Uterus (tissue), 4 donors: ENCODE results near the gene RAMAC. TPM values are rescaled to one million over a fixed set of nuclear protein-coding genes. Genes with fewer than 3 reads are reported as not detected.
"Not testable (repeated sequence)": the region's sequence is repeated elsewhere in the genome, so short reads cannot be mapped to it uniquely, and the experiment has no call there.

Experiments
- DNase-seq, 2 donors: peaks; one replicate each; pipeline ENCODE4 v3.0.0-alpha.2; 2019 to 2020
- H3K27ac ChIP-seq, 2 donors: fragments of 200-600 bp; sonication (generic); 1 replicate in 1 of 2; 2 replicates in 1 of 2; pipeline ENCODE4 v1.5.1; 2016 to 2018
- H3K27me3 ChIP-seq, 2 donors: fragments of 200-600 bp; sonication (generic); one replicate each; pipeline ENCODE4 v1.5.1; 2018 to 2019; ENCODE audit warnings: control low read depth in 1 of 2
- H3K36me3 ChIP-seq, 2 donors: fragments of 200-600 bp; sonication (generic); one replicate each; pipeline ENCODE4 v1.5.1; 2019; ENCODE audit warnings: control low read depth in 1 of 2
- H3K4me1 ChIP-seq, 2 donors: fragments of 200-600 bp; sonication (generic); one replicate each; pipeline ENCODE4 v1.5.1; 2018 to 2019; ENCODE audit warnings: control low read depth in 1 of 2
- H3K4me3 ChIP-seq, 2 donors: fragments of 200-600 bp; sonication (generic); 1 replicate in 1 of 2; 2 replicates in 1 of 2; pipeline ENCODE4 v1.5.1; 2018 to 2019; ENCODE audit warnings: mild to moderate bottlenecking in 1 of 2
- H3K9me3 ChIP-seq, 2 donors: fragments of 200-600 bp; sonication (generic); one replicate each; pipeline ENCODE4 v1.5.1; 2019; ENCODE audit warnings: control low read depth in 1 of 2
- POLR2A ChIP-seq, 2 donors: fragments of 450-650 bp; IDR thresholded peaks; one replicate each; pipeline ENCODE4 v1.6.1; 2016; ENCODE audit warnings: antibody characterized with exemption in 2 of 2, mild to moderate bottlenecking in 1 of 2, moderate library complexity in 1 of 2
- intact Hi-C: fragments of 100-400 bp; cut with DNase I; formaldehyde crosslinking; loops from one replicate; pipeline ENCODE4 v1.15.1; 2023; ENCODE audit warnings: low total_unique reads
- total RNA-seq, 4 donors: library from RNA; depleted of rRNA in 3 of 4; stranded (reverse); fragments of >200 nt in 3 of 4; gene quantifications; one replicate each; pipeline versions ENCODE4 v1.1.0 to v1.2.4, GENCODE V29; 2014 to 2023
- TF ChIP-seq, protein P1 (sequence below), 4 experiments: fragments of 200-600 bp in 2 of 4; fragments of 450-650 bp in 2 of 4; sonication (generic) in 2 of 4; IDR thresholded peaks; one replicate each; pipeline ENCODE4 v1.5.1; 2016 to 2019; ENCODE audit warnings: antibody characterized with exemption in 4 of 4, mild to moderate bottlenecking in 2 of 4, moderate library complexity in 1 of 4
- donor health status: DM: yes; HTN: yes; CAD: no.

Gene RAMAC
- total RNA-seq, 4 donors from 2014 or later, result 4.9 to 43.5 (median 13.9) TPM

- no peak overlapping the region for H3K4me3 ChIP-seq
These were observed 30.9 kb downstream of the RAMAC start for GRCh38 chr15:83016906-83017305.

GRCh38 chr15:83018436-83018835 lies 32.4 kb downstream of the RAMAC start:
- Histone ChIP-seq H3K4me3 (no peak overlapping the region), H3K27ac (no peak overlapping the region), H3K27me3 (no peaks in the 10 kb centered on the region), H3K36me3 (no peaks in the 10 kb centered on the region), H3K9me3 (no peaks in the 10 kb centered on the region), H3K4me1 (no peaks in the 10 kb centered on the region)
- no peak for TF ChIP-seq POLR2A (IDR thresholded peaks at IDR 0.05)
- TF ChIP-seq, protein P1, sequence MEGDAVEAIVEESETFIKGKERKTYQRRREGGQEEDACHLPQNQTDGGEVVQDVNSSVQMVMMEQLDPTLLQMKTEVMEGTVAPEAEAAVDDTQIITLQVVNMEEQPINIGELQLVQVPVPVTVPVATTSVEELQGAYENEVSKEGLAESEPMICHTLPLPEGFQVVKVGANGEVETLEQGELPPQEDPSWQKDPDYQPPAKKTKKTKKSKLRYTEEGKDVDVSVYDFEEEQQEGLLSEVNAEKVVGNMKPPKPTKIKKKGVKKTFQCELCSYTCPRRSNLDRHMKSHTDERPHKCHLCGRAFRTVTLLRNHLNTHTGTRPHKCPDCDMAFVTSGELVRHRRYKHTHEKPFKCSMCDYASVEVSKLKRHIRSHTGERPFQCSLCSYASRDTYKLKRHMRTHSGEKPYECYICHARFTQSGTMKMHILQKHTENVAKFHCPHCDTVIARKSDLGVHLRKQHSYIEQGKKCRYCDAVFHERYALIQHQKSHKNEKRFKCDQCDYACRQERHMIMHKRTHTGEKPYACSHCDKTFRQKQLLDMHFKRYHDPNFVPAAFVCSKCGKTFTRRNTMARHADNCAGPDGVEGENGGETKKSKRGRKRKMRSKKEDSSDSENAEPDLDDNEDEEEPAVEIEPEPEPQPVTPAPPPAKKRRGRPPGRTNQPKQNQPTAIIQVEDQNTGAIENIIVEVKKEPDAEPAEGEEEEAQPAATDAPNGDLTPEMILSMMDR (IDR thresholded peaks at IDR 0.05), result no peak
- no peak for DNase-seq
- intact Hi-C loops, result no loop called here

More at GRCh38 chr15:83016906-83017305, 30.9 kb downstream of the RAMAC start:
- Histone ChIP-seq H3K4me1 (no peaks in the 10 kb centered on the region), H3K36me3 (no peaks in the 10 kb centered on the region), H3K27me3 (no peaks in the 10 kb centered on the region), H3K9me3 (no peaks in the 10 kb centered on the region), H3K27ac (no peak overlapping the region)
- TF ChIP-seq, protein P1 (IDR thresholded peaks at IDR 0.05), result no peak
- no peak for TF ChIP-seq POLR2A (IDR thresholded peaks at IDR 0.05)
- DNase-seq, result no peak
- intact Hi-C loops, result no loop called here

GRCh38 chr15:83030021-83030420 lies 44.0 kb downstream of the RAMAC start:
- Histone ChIP-seq H3K27ac (no peak overlapping the region), H3K9me3 (no peaks in the 10 kb centered on the region), H3K27me3 (no peaks in the 10 kb centered on the region), H3K4me1 (no peaks in the 10 kb centered on the region), H3K36me3 (no peaks in the 10 kb centered on the region), H3K4me3 (no peak overlapping the region)
- TF ChIP-seq, protein P1 (IDR thresholded peaks at IDR 0.05), result no peak
- TF ChIP-seq POLR2A (IDR thresholded peaks at IDR 0.05), result no peak
- intact Hi-C loops, result no loop called here
- DNase-seq, result no peak

- H3K27me3 ChIP-seq, H3K27ac ChIP-seq, H3K4me3 ChIP-seq, DNase-seq, H3K9me3 ChIP-seq, intact Hi-C loops, H3K4me1 ChIP-seq, H3K36me3 ChIP-seq: not testable (repeated sequence)
These were observed 45.2 kb downstream of the RAMAC start for GRCh38 chr15:83031234-83031633.

DNA sequence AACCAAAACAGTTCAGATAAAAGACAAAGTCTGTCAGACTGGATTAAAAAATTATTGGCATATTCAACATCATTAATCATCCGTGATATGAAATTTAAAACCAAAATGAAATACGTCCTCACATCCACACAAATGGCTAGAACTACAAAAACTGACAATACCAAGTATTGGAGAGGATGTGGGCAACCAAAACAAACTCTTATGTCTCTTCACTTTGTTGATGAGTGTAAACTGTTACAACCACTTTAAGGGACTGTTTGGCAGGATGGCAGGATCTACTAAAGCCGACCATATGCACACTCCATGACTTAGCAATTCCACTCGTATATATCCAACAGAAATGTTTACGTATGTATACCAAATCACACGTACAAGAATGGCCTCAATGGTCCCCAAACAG lies 50.2 kb downstream of the RAMAC start:
- Histone ChIP-seq H3K27ac (no peak overlapping the region), H3K9me3 (no peaks in the 10 kb centered on the region), H3K27me3 (no peaks in the 10 kb centered on the region), H3K4me3 (no peak overlapping the region), H3K36me3 (no peaks in the 10 kb centered on the region), H3K4me1 (no peaks in the 10 kb centered on the region)
- intact Hi-C loops, result no loop called here
- DNase-seq, result no peak
- TF ChIP-seq, protein P1 (IDR thresholded peaks at IDR 0.05), result no peak
- TF ChIP-seq POLR2A (IDR thresholded peaks at IDR 0.05), result no peak

GRCh38 chr15:83039206-83039605 lies 53.2 kb downstream of the RAMAC start:
- Histone ChIP-seq H3K27me3 (no peaks in the 10 kb centered on the region), H3K9me3 (no peaks in the 10 kb centered on the region), H3K4me1 (no peaks in the 10 kb centered on the region), H3K27ac (no peak overlapping the region), H3K4me3 (no peak overlapping the region), H3K36me3 (no peaks in the 10 kb centered on the region)
- intact Hi-C loops, result no loop called here
- TF ChIP-seq, protein P1 (IDR thresholded peaks at IDR 0.05), result no peak
- no peak for TF ChIP-seq POLR2A (IDR thresholded peaks at IDR 0.05)
- no peak for DNase-seq
